VCaP (cell line): Measurements from ENCODE around the gene GABPA.
"Not testable (repeated sequence)": the region's sequence is repeated elsewhere in the genome, so short reads cannot be mapped to it uniquely, and the experiment has no call there.

ENCODE experiments used
- H3K27ac ChIP-seq: fragments of 450-650 bp; 2 replicates; pipeline ENCODE4 v1.5.1; 2017
- CTCF ChIP-seq: fragments of 450-650 bp; conservative IDR thresholded peaks from 2 replicates; pipeline ENCODE4 v1.5.1; 2017; ENCODE audit warnings: mild to moderate bottlenecking, moderate library complexity

The GABPA gene

DNA sequence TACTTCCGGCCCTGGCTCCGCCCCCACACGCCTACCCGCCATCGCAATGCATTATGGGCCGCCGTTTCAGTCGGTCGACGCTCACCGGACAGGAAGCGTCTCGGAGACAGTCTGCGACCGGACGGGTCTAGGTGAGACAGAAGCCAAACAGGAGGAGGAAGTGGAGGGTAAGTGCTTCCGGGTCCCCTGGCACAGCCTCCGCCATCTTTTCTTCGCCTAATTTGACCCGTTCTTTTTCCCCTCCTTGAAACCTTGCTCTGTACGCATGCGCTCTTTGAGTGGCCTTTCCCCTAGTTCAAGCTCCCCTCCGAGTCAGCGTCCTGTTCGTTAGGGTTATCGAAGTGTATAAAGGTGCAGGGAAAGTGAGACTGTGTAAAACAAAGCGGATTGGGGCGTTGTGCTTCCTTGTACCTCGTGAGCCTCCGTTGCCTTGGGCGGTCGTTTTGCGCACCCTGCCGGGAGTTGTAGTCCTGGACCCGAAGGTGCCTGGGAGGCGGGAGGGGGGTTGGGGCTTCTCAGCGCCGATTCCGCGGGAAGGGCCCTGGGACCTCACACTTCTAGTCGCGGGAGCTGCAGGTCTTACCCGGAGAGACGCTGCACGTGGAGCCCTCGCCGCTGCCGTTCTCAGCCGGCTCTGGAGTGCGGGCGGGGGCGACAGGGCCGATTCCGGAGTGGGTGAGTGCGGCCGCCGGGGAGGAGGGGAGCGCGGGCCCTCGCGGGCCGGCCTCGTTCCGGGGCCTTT, at the start of gene GABPA, which contains the start of gene ATP5PF:
Gene GABPA, plus strand, starts transcription at position 69 of the 742 bp plus-strand sequence. CDS start 6,627 bp downstream, outside the sequence.
Gene ATP5PF, minus strand, starts transcription at position 1 of the 742 bp plus-strand sequence. CDS start 5,110 bp downstream, outside the sequence.
- TF ChIP-seq CTCF, result no peak
- peak within 1 kb of the TSS; percentile 100 for H3K27ac ChIP-seq

DNA sequence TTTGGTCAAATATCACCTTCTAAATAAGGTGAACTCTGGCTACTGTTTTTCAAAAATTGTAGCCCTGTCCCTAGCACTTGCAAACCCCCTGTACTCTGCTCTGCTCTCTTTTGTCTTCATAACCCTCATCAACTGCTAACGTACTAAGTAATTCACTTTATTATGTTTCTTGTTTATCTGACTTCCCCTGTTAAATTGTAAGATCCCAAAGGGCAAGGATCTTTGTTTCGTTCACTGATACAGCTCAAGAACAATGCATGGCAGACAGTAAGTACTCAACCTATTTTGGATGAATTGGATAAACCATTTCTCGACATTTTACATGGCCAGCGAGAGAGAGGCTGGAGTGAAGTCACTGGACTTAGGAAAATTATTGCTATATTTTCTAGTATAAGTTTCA, 47.0 kb upstream of the GABPA start:
- H3K27ac ChIP-seq, result no peak overlapping the region
- no peak for TF ChIP-seq CTCF

GRCh38 chr21:25688275-25689155, 46.3 kb upstream of the GABPA start:
- no peak overlapping the region for H3K27ac ChIP-seq
- TF ChIP-seq CTCF, result no peak

DNA sequence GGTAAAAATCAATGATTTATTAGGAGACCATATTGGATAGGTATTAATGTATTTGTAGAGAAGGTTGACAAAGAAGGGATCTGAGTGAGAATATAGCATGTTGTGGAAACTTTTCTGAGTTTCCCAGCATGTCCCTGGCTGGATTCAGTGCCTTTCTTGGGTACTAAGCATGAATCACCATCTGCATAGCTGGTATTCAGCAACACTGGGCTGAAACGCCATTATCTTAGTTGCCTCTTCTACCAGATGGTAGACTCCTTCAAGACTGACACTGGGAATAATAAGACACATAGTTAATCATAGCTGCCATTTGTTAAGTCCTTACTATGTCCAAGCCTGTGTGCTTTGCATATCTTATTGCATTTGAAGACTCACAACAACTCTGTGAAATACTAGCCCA, 45.5 kb upstream of the GABPA start:
- no peak overlapping the region for H3K27ac ChIP-seq
- TF ChIP-seq CTCF, result no peak

GRCh38 chr21:25691976-25692375, 42.8 kb upstream of the GABPA start:
- TF ChIP-seq CTCF, result no peak
- no peak overlapping the region for H3K27ac ChIP-seq

DNA sequence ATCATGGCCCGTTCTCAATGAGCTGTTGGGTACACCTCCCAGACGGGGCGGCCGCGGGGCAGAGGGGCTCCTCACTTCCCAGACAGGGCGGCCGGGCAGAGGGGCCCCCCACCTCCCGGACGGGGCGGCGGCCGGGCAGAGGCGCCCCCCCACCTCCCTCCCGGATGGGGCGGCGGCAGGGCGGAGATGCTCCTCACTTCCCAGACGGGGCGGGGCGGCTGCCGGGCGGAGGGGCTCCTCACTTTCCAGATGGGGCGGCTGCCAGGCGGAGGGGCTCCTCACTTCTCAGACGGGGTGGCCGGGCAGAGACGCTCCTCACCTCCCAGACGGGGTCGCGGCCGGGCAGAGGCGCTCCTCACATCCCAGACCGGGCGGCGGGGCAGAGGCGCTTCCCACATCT, 39.3 kb upstream of the GABPA start:
- H3K27ac ChIP-seq, result not testable (repeated sequence)

- no peak overlapping the region for H3K27ac ChIP-seq
- no peak for TF ChIP-seq CTCF
Observed at GRCh38 chr21:25700741-25701140, 34.0 kb upstream of the GABPA start.
